PC-3 (cell line): Measurements from ENCODE around the gene UGT3A1. TPM values are rescaled to one million over a fixed set of nuclear protein-coding genes. Genes with fewer than 3 reads are reported as not detected.

Experiments used
- ATAC-seq: fragments of 200-7000 bp; cut with Tn5 transposase; 2 replicates; pipeline ENCODE4 v1.9.1; 2020; ENCODE audit warnings: mild to moderate bottlenecking, moderate library complexity
- BruUV-seq: library from RNA; stranded (reverse); fragments of 400-500 nt; replicated peaks from 2 replicates; lab custom pipeline; 2021; lab: Mats Ljungman, UMichigan
- CTCF ChIA-PET: fragments of 300-600 bp; sonication (Branson Sonifier 250); formaldehyde crosslinking; loops from one replicate; lab custom pipeline; 2022; ENCODE audit warnings: antibody characterized with exemption; lab: Charles Lee
- POLR2A ChIA-PET: fragments of 300-600 bp; sonication (Branson Sonifier 250); formaldehyde crosslinking; loops from one replicate; lab custom pipeline; 2022; ENCODE audit warnings: antibody characterized with exemption; ENCODE audit not compliant: unreplicated experiment; lab: Charles Lee
- DNase-seq: peaks from one replicate; pipeline ENCODE4 v3.0.0-alpha.2; 2015
- H2AFZ ChIP-seq: fragments of 300-600 bp; sonication (generic); 2 replicates; pipeline ENCODE4 v1.6.0; 2016; ENCODE audit warnings: antibody characterized with exemption, low read length
- H3F3A ChIP-seq: fragments of 300-600 bp; sonication (generic); one replicate; pipeline ENCODE4 v1.6.0; 2017; ENCODE audit warnings: antibody characterized with exemption, low read length, control low read depth, mild to moderate bottlenecking; ENCODE audit not compliant: unreplicated experiment
- H3K27ac ChIP-seq: fragments of 300-600 bp; sonication (generic); 2 replicates; pipeline ENCODE4 v1.5.1; 2016; ENCODE audit warnings: mild to moderate bottlenecking, low read length
- H3K27me3 ChIP-seq: fragments of 300-600 bp; sonication (generic); 2 replicates; pipeline ENCODE4 v1.6.1; 2016; ENCODE audit warnings: low read length, mixed read lengths
- H3K36me3 ChIP-seq: fragments of 300-600 bp; sonication (generic); 2 replicates; pipeline ENCODE4 v1.6.1; 2016; ENCODE audit warnings: low read depth, mixed run types, low read length, mixed read lengths
- H3K4me1 ChIP-seq: fragments of 300-600 bp; sonication (generic); 2 replicates; pipeline ENCODE4 v1.5.1; 2016; ENCODE audit warnings: low read length; ENCODE audit not compliant: insufficient read depth
- H3K4me2 ChIP-seq: fragments of 300-600 bp; sonication (generic); 2 replicates; pipeline ENCODE4 v1.6.0; 2016; ENCODE audit warnings: low read length
- H3K4me3 ChIP-seq: fragments of 300-600 bp; sonication (generic); 2 replicates; pipeline ENCODE4 v1.5.1; 2016; ENCODE audit warnings: mild to moderate bottlenecking, low read length, mixed read lengths
- H3K79me2 ChIP-seq: fragments of 300-600 bp; sonication (generic); 2 replicates; pipeline ENCODE4 v1.6.1; 2017; ENCODE audit warnings: low read length, mixed read lengths
- H3K9ac ChIP-seq: fragments of 300-600 bp; sonication (generic); 2 replicates; pipeline ENCODE4 v1.6.0; 2016; ENCODE audit warnings: mild to moderate bottlenecking, low read length
- H3K9me2 ChIP-seq: fragments of 300-600 bp; sonication (generic); replicated peaks from 2 replicates; pipeline ENCODE4 v1.6.1; 2016; ENCODE audit warnings: mixed run types, low read length, mixed read lengths
- H3K9me3 ChIP-seq: fragments of 300-600 bp; sonication (generic); 2 replicates; pipeline ENCODE4 v1.6.1; 2016; ENCODE audit warnings: low read length, mixed read lengths
- H4K20me1 ChIP-seq: fragments of 300-600 bp; sonication (generic); 2 replicates; pipeline ENCODE4 v1.6.1; 2016; ENCODE audit warnings: low read length, mixed read lengths
- CTCF ChIP-seq: fragments of 300-600 bp; sonication (generic); conservative IDR thresholded peaks from 2 replicates; pipeline ENCODE4 v1.5.1; 2017; ENCODE audit warnings: antibody characterized with exemption, low read depth, mild to moderate bottlenecking, low read length
- EZH2 ChIP-seq: fragments of 300-600 bp; sonication (generic); IDR thresholded peaks from one replicate; pipeline ENCODE4 v1.6.1; 2017; ENCODE audit warnings: antibody characterized with exemption, mild to moderate bottlenecking, low read length; ENCODE audit not compliant: unreplicated experiment
- EZH2phosphoT487 ChIP-seq: fragments of 300-600 bp; sonication (generic); IDR thresholded peaks from 2 replicates; pipeline ENCODE4 v1.6.1; 2018; ENCODE audit warnings: mild to moderate bottlenecking, antibody characterized with exemption, low read length, borderline replicate concordance
- intact Hi-C: fragments of 100-400 bp; cut with micrococcal nuclease; formaldehyde crosslinking; loops from 2 replicates; pipeline ENCODE4 v1.9.0; 2023
- total RNA-seq: library from RNA; depleted of rRNA; stranded (reverse); fragments of >200 nt; gene quantifications from 2 replicates; pipeline ENCODE4 v1.2.3, GENCODE V29; 2014

Gene UGT3A1
- total RNA-seq, 1 experiment from 2014 or later = not detected

GRCh38 chr5:36001032-36001431 lies 9.8 kb upstream of the UGT3A1 start:
- Histone ChIP-seq H3K27me3 (peaks cover 56% of the 10 kb centered on the region), H3K4me1 (no peaks in the 10 kb centered on the region), H3K4me3 (no peak overlapping the region), H3K9me3 (no peaks in the 10 kb centered on the region), H2AFZ (no peak overlapping the region), H3F3A (no peaks in the 10 kb centered on the region), H3K9ac (no peak overlapping the region), H3K27ac (no peak overlapping the region), H3K4me2 (no peak overlapping the region), H3K36me3 (no peaks in the 10 kb centered on the region), H4K20me1 (no peaks in the 10 kb centered on the region), H3K9me2 (no peaks in the 10 kb centered on the region), H3K79me2 (no peaks in the 10 kb centered on the region)
- ATAC-seq (no peak), DNase-seq (no peak)
- CTCF ChIA-PET = no interaction called here
- TF ChIP-seq CTCF (no peak), EZH2 (no peak), EZH2phosphoT487 (no peak)
- BruUV-seq = no TSS peak
- intact Hi-C loops = no loop called here
- POLR2A ChIA-PET = no interaction called here

GRCh38 chr5:35999547-35999946 lies 8.4 kb upstream of the UGT3A1 start:
- Histone ChIP-seq H4K20me1 (no peaks in the 10 kb centered on the region), H2AFZ (no peak overlapping the region), H3K4me2 (no peak overlapping the region), H3K4me1 (no peaks in the 10 kb centered on the region), H3K27ac (no peak overlapping the region), H3F3A (no peaks in the 10 kb centered on the region), H3K27me3 (peaks cover 67% of the 10 kb centered on the region), H3K4me3 (no peak overlapping the region), H3K9me3 (no peaks in the 10 kb centered on the region), H3K9me2 (no peaks in the 10 kb centered on the region), H3K36me3 (no peaks in the 10 kb centered on the region), H3K79me2 (no peaks in the 10 kb centered on the region), H3K9ac (no peak overlapping the region)
- ATAC-seq (no peak), DNase-seq (no peak)
- intact Hi-C loops = no loop called here
- ChIA-PET POLR2A (no interaction called here), CTCF (no interaction called here)
- BruUV-seq = no TSS peak
- no peak for TF ChIP-seq CTCF
- TF ChIP-seq EZH2 = no peak
- TF ChIP-seq EZH2phosphoT487 = no peak

GRCh38 chr5:35996076-35996475 lies 4.9 kb upstream of the UGT3A1 start:
- CTCF ChIA-PET = no interaction called here
- H3K79me2 ChIP-seq = no peaks in the 10 kb centered on the region
- H3K4me2 ChIP-seq = no peak overlapping the region
- H3K27me3 ChIP-seq = peaks cover 70% of the 10 kb centered on the region
- no peak for ATAC-seq
- H3K36me3 ChIP-seq = no peaks in the 10 kb centered on the region
- no peaks in the 10 kb centered on the region for H3F3A ChIP-seq
- H3K4me1 ChIP-seq = no peaks in the 10 kb centered on the region
- H2AFZ ChIP-seq = no peak overlapping the region
- no peak for TF ChIP-seq EZH2phosphoT487
- TF ChIP-seq CTCF = no peak
- TF ChIP-seq EZH2 = no peak
- no peak overlapping the region for H3K4me3 ChIP-seq
- H4K20me1 ChIP-seq = no peaks in the 10 kb centered on the region
- DNase-seq = no peak
- no peaks in the 10 kb centered on the region for H3K9me2 ChIP-seq
- no TSS peak for BruUV-seq
- intact Hi-C loops = no loop called here
- H3K27ac ChIP-seq = no peak overlapping the region
- H3K9ac ChIP-seq = no peak overlapping the region
- H3K9me3 ChIP-seq = no peaks in the 10 kb centered on the region
- POLR2A ChIA-PET = no interaction called here
